Heart right ventricle (tissue), 16 donors: ENCODE results near the gene MLX. TPM values are rescaled to one million over a fixed set of nuclear protein-coding genes. Genes with fewer than 3 reads are reported as not detected.

Source experiments
- ATAC-seq, 8 donors: fragments of 200-7000 bp; cut with Tn5 transposase; one replicate each; pipeline ENCODE4 v1.9.1; 2020; ENCODE audit warnings: mild to moderate bottlenecking in 8 of 8, moderate library complexity in 8 of 8, moderate number of reproducible peaks in 1 of 8
- DNase-seq, 2 donors: peaks; one replicate each; pipeline ENCODE4 v3.0.0-alpha.2; 2020
- H3K27ac ChIP-seq, 10 donors: fragments of 200-600 bp; sonication (generic) in 2 of 10; one replicate each; pipeline versions ENCODE4 v1.5.0 to v1.8.0; 2020 to 2022; ENCODE audit warnings: mild to moderate bottlenecking in 3 of 10
- H3K27me3 ChIP-seq, 7 donors: fragments of 200-600 bp; one replicate each; pipeline ENCODE4 v1.8.0; 2021 to 2022; ENCODE audit warnings: mild to moderate bottlenecking in 2 of 7
- H3K36me3 ChIP-seq, 9 donors: fragments of 200-600 bp; sonication (generic) in 1 of 9; one replicate each; pipeline versions ENCODE4 v1.5.0 to v1.8.0; 2020 to 2022; ENCODE audit warnings: mild to moderate bottlenecking in 2 of 9
- H3K4me1 ChIP-seq, 9 donors: fragments of 200-600 bp; sonication (generic) in 1 of 9; one replicate each; pipeline versions ENCODE4 v1.5.0 to v1.8.0; 2020 to 2022; ENCODE audit warnings: mild to moderate bottlenecking in 4 of 9
- H3K4me3 ChIP-seq, 10 donors: fragments of 200-600 bp; sonication (generic) in 2 of 10; one replicate each; pipeline versions ENCODE4 v1.5.0 to v1.8.0; 2020 to 2022; ENCODE audit warnings: mild to moderate bottlenecking in 7 of 10, moderate library complexity in 2 of 10
- H3K9me3 ChIP-seq, 11 donors: fragments of 200-600 bp in 10 of 11; sonication (generic) in 2 of 11; one replicate each; pipeline versions ENCODE4 v1.5.0 to v1.8.0; 2013 to 2022; ENCODE audit warnings: mild to moderate bottlenecking in 2 of 11, control low read depth in 1 of 11, moderate library complexity in 1 of 11
- CTCF ChIP-seq, 9 donors: fragments of 200-600 bp; sonication (generic) in 2 of 9; IDR thresholded peaks; one replicate each; pipeline versions ENCODE4 v1.5.0 to v1.8.0; 2021 to 2022; ENCODE audit warnings: antibody characterized with exemption in 9 of 9, mild to moderate bottlenecking in 5 of 9, moderate library complexity in 1 of 9
- WGBS, 2 donors: extraction: QIAGEN DNeasy Blood & Tissue Kit; methylation state at CpG; one replicate each; pipeline ENCODE4 v1.1.7; 2013; ENCODE audit warnings: inconsistent platforms in 1 of 2; 5-methylcytosine and 5-hydroxymethylcytosine counted together
- intact Hi-C, 10 donors: fragments of 100-400 bp; cut with DNase I; formaldehyde crosslinking; loops; one replicate each; pipeline versions ENCODE4 v1.11.1 to v1.14.2; 2022
- polyA plus RNA-seq, 2 donors: library from polyadenylated mRNA; stranded (reverse); fragments of 200-250 nt; gene quantifications; one replicate each; pipeline ENCODE4 v1.2.3, GENCODE V29; 2013
- total RNA-seq, 10 donors: library from RNA; stranded (reverse); fragmentation: NEBNext Ultra II Directional in 3 of 10; extraction: Animal tissue kit (Norgen Biotek cat#: 25700) in 3 of 10; gene quantifications; one replicate each; pipeline versions ENCODE4 v1.2.1 to v1.2.4, GENCODE V29; 2021 to 2023
- donor health status: Arrhythmogenic right ventricular cardiomyopathy.
- donor health status: ischemic (EF 13 %, LVEDD 7.1; RV severe dilation, severe dysfunction).
- donor health status: healthy with polysubstance abuse.
- donor health status: DM: no; HTN: yes; CAD: no.
- donor health status: DM: no; HTN: no; CAD: no.
- donor health status: ischemic (EF 25% LVEDD 6.9; RV normal size, moderate dysfunction).
- donor health status: ischemic (EF 25% LVEDD 5.7; RV mildly dilated, moderate dysfunction).
- donor health status: healthy.
- donor health status: DM: yes; HTN: yes; CAD: no.
- donor health status: Ischemic cardiomyopathy.
- donor health status: ischemic (EF 35%, LVEDD 5.7; RV mildly dilated, moderate dysfunction).
- donor health status: nonischemic (EF 11% LVEDD 7.7; RV severe dilation, severe dysfunction).
- donor health status: DM: yes; HTN: yes; CAD: no.
- donor health status: PGD.
- donor health status: ischemic (EF 29% LVEDD 5.4; RV normal size, mild dysfunction).
- donor health status: nonischemic (EF 23%, LVEDD 6.1; RV moderate dilation, normal function).

The MLX gene
- total and polyA plus RNA-seq, 12 donors, result 45.7 to 87.2 (median 56.9) TPM

GRCh38 chr17:42565523-42566214 lies 1.2 kb upstream of the MLX start:
- TF ChIP-seq CTCF (IDR thresholded peaks at IDR 0.05), result no peak
- Histone ChIP-seq H3K27me3 (no peaks in the 10 kb centered on the region), H3K4me3 (peak overlapping the region in 4 of 10 donors; percentile 78 to 91 (median 90)), H3K4me1 (peaks cover 11 to 66% (median 45%) of the 10 kb centered on the region in 9 donors), H3K27ac (peak overlapping the region in 8 of 10 donors; percentile 93 to 99 (median 96)), H3K36me3 (peaks cover 0 to 53% (median 41%) of the 10 kb centered on the region in 9 donors), H3K9me3 (no peaks in the 10 kb centered on the region)
- 93 to 94% methylated on average over 16 of the region's 16 CpGs for WGBS, 2 donors
- DNase-seq, result no peak
- intact Hi-C loops, result no loop called here
- no peak for ATAC-seq

- no peaks in the 10 kb centered on the region for H3K9me3 ChIP-seq
- peaks cover 13 to 64% (median 42%) of the 10 kb centered on the region in 9 donors for H3K4me1 ChIP-seq
- peak overlapping the region; percentile 78 to 96 (median 88) for H3K4me3 ChIP-seq
- H3K27ac ChIP-seq, result peak overlapping the region; percentile 93 to 99 (median 96)
- WGBS, 2 donors, result 19% methylated on average over 28 of the region's 28 CpGs
- peak in 4 of 8 donors; percentile 21 to 34 (median 28) for ATAC-seq
- peaks cover 0 to 59% (median 48%) of the 10 kb centered on the region in 9 donors for H3K36me3 ChIP-seq
- TF ChIP-seq CTCF (IDR thresholded peaks at IDR 0.05), result no peak
- no peak for DNase-seq
- intact Hi-C loops, result no loop called here
- H3K27me3 ChIP-seq, result no peaks in the 10 kb centered on the region
Observed at GRCh38 chr17:42566215-42566882, 551 bp upstream of the MLX start.

GRCh38 chr17:42568341-42569111 lies 1.6 kb downstream of the MLX start:
- H3K36me3 ChIP-seq, result peaks cover 5 to 80% (median 70%) of the 10 kb centered on the region in 9 donors
- WGBS, 2 donors, result 87 to 88% methylated on average over 14 of the region's 14 CpGs
- H3K4me3 ChIP-seq, result peak overlapping the region in 3 of 10 donors; percentile 78 to 91 (median 86)
- DNase-seq, result no peak
- H3K27ac ChIP-seq, result peak overlapping the region in 9 of 10 donors; percentile 34 to 99 (median 96)
- H3K27me3 ChIP-seq, result no peaks in the 10 kb centered on the region
- no peak for TF ChIP-seq CTCF (IDR thresholded peaks at IDR 0.05)
- ATAC-seq, result no peak
- intact Hi-C loops, result no loop called here
- H3K4me1 ChIP-seq, result peaks cover 8 to 56% (median 30%) of the 10 kb centered on the region in 9 donors
- H3K9me3 ChIP-seq, result no peaks in the 10 kb centered on the region
